ENCODE measurements around the gene CKS2. TPM values are rescaled to one million over a fixed set of nuclear protein-coding genes. Genes with fewer than 3 reads are reported as not detected.
A peak's percentile ranks its signal among the peaks of the same experiment; 100 is the strongest.
"Not testable (repeated sequence)": the region's sequence is repeated elsewhere in the genome, so short reads cannot be mapped to it uniquely, and the experiment has no call there.

The CKS2 gene
- total RNA-seq = 100 to 1,000 TPM; 204 TPM

- H3K4me3 Mint-ChIP-seq = peak within 1 kb of the TSS; percentile 96
- DNase-seq (peak; percentile 100), ATAC-seq (peak; percentile 87)
- no peaks in the 10 kb centered on the region for H3K27me3 Mint-ChIP-seq (ENCODE audit: low read depth)
- H3K4me1 Mint-ChIP-seq (ENCODE audit: low read depth) = peaks cover 38% of the 10 kb centered on the region
- peak within 1 kb of the TSS; percentile 99 for H3K27ac Mint-ChIP-seq
- H3K36me3 Mint-ChIP-seq (ENCODE audit: low read depth) = peaks cover 64% of the 10 kb centered on the region
- POLR2A ChIA-PET = interaction anchor here (0.8 to 1.6 kb wide), 13 partner anchors 8 to 1336 kb away, joined by 3 to 11 read pairs (median 5); partner anchors contain the start of genes CDK20 and SECISBP2
- H3K9me3 Mint-ChIP-seq (ENCODE audit: insufficient read depth) = no peaks in the 10 kb centered on the region
- CTCF ChIA-PET = interaction anchor here (0.6 kb wide), 1 partner anchor 1054 kb away, joined by 3 read pairs; no protein-coding TSS in a partner anchor
Observed at GRCh38 chr9:89310475-89311345, at the start of gene CKS2. CKS2 (plus strand) TSS chr9:89311195; CDS start chr9:89311293, 98 bp downstream.

- Mint-ChIP-seq H3K4me3 (no peak overlapping the region), H3K4me1 (ENCODE audit: low read depth) (peaks cover 19% of the 10 kb centered on the region), H3K27me3 (ENCODE audit: low read depth) (peaks cover 23% of the 10 kb centered on the region), H3K36me3 (ENCODE audit: low read depth) (peaks cover 22% of the 10 kb centered on the region), H3K27ac (no peak overlapping the region), H3K9me3 (ENCODE audit: insufficient read depth) (peaks cover 49% of the 10 kb centered on the region)
- ChIA-PET CTCF (no interaction called here), POLR2A (no interaction called here)
- ATAC-seq (no peak), DNase-seq (no peak)
Observed at GRCh38 chr9:89273528-89274279, 37.3 kb upstream of the CKS2 start.

- peaks cover 47% of the 10 kb centered on the region for H3K9me3 Mint-ChIP-seq (ENCODE audit: insufficient read depth)
- ChIA-PET CTCF (no interaction called here), POLR2A (no interaction called here)
- H3K4me1 Mint-ChIP-seq (ENCODE audit: low read depth) = peaks cover 29% of the 10 kb centered on the region
- ATAC-seq = no peak
- peaks cover 22% of the 10 kb centered on the region for H3K36me3 Mint-ChIP-seq (ENCODE audit: low read depth)
- H3K27me3 Mint-ChIP-seq (ENCODE audit: low read depth) = peaks cover 19% of the 10 kb centered on the region
- DNase-seq = no peak
- no peak overlapping the region for H3K27ac Mint-ChIP-seq
- no peak overlapping the region for H3K4me3 Mint-ChIP-seq
Observed at GRCh38 chr9:89274838-89275237, 36.2 kb upstream of the CKS2 start.

- ATAC-seq, CTCF ChIA-PET, H3K27ac Mint-ChIP-seq, H3K4me3 Mint-ChIP-seq, DNase-seq, POLR2A ChIA-PET: not testable (repeated sequence)
- peaks cover 31% of the 10 kb centered on the region for H3K4me1 Mint-ChIP-seq (ENCODE audit: low read depth)
- peaks cover 22% of the 10 kb centered on the region for H3K36me3 Mint-ChIP-seq (ENCODE audit: low read depth)
- H3K9me3 Mint-ChIP-seq (ENCODE audit: insufficient read depth) = peaks cover 35% of the 10 kb centered on the region
- peaks cover 11% of the 10 kb centered on the region for H3K27me3 Mint-ChIP-seq (ENCODE audit: low read depth)
Observed at GRCh38 chr9:89276040-89276439, 35.0 kb upstream of the CKS2 start.

GRCh38 chr9:89277043-89277442 is 34.0 kb upstream of the CKS2 start:
- POLR2A ChIA-PET = no interaction called here
- peak overlapping the region; percentile 47 for H3K27ac Mint-ChIP-seq
- CTCF ChIA-PET = no interaction called here
- peaks cover 31% of the 10 kb centered on the region for H3K4me1 Mint-ChIP-seq (ENCODE audit: low read depth)
- ATAC-seq (peak; percentile 58), DNase-seq (peak; percentile 30)
- H3K36me3 Mint-ChIP-seq (ENCODE audit: low read depth) = peaks cover 22% of the 10 kb centered on the region
- peaks cover 32% of the 10 kb centered on the region for H3K9me3 Mint-ChIP-seq (ENCODE audit: insufficient read depth)
- no peak overlapping the region for H3K4me3 Mint-ChIP-seq
- peaks cover 15% of the 10 kb centered on the region for H3K27me3 Mint-ChIP-seq (ENCODE audit: low read depth)

- Mint-ChIP-seq H3K9me3 (ENCODE audit: insufficient read depth) (peaks cover 31% of the 10 kb centered on the region), H3K27ac (peak overlapping the region; percentile 47), H3K4me1 (ENCODE audit: low read depth) (peaks cover 31% of the 10 kb centered on the region), H3K36me3 (ENCODE audit: low read depth) (peaks cover 22% of the 10 kb centered on the region), H3K4me3 (peak overlapping the region; percentile 31), H3K27me3 (ENCODE audit: low read depth) (peaks cover 16% of the 10 kb centered on the region)
- ChIA-PET POLR2A (no interaction called here), CTCF (no interaction called here)
- DNase-seq (peak; percentile 62), ATAC-seq (peak; percentile 84)
Observed at GRCh38 chr9:89277454-89277853, 33.5 kb upstream of the CKS2 start.

- H3K9me3 Mint-ChIP-seq (ENCODE audit: insufficient read depth) = peaks cover 20% of the 10 kb centered on the region
- ChIA-PET POLR2A (interaction anchor here (1.1 kb wide), 1 partner anchor 32 kb away, joined by 5 read pairs; no protein-coding TSS in a partner anchor), CTCF (interaction anchor here (0.6 to 1.7 kb wide), 18 partner anchors 9 to 735 kb away, joined by 3 to 8 read pairs (median 3); no protein-coding TSS in a partner anchor)
- peaks cover 18% of the 10 kb centered on the region for H3K36me3 Mint-ChIP-seq (ENCODE audit: low read depth)
- H3K27me3 Mint-ChIP-seq (ENCODE audit: low read depth) = peaks cover 11% of the 10 kb centered on the region
- ATAC-seq (no peak), DNase-seq (no peak)
- H3K27ac Mint-ChIP-seq = peak overlapping the region; percentile 30
- H3K4me1 Mint-ChIP-seq (ENCODE audit: low read depth) = peaks cover 31% of the 10 kb centered on the region
- no peak overlapping the region for H3K4me3 Mint-ChIP-seq
Observed at GRCh38 chr9:89278551-89278950, 32.4 kb upstream of the CKS2 start.

GRCh38 chr9:89278997-89279739 is 31.8 kb upstream of the CKS2 start:
- POLR2A ChIA-PET = interaction anchor here (1.1 kb wide), 1 partner anchor 31 kb away, joined by 5 read pairs; no protein-coding TSS in a partner anchor
- no peak overlapping the region for H3K27ac Mint-ChIP-seq
- CTCF ChIA-PET = interaction anchor here (0.6 to 1.7 kb wide), 18 partner anchors 10 to 734 kb away, joined by 3 to 8 read pairs (median 3); no protein-coding TSS in a partner anchor

GRCh38 chr9:89281106-89281505 is 29.9 kb upstream of the CKS2 start:
- ChIA-PET POLR2A (no interaction called here), CTCF (no interaction called here)
- Mint-ChIP-seq H3K27ac (no peak overlapping the region), H3K4me3 (no peak overlapping the region), H3K27me3 (ENCODE audit: low read depth) (peaks cover 15% of the 10 kb centered on the region), H3K9me3 (ENCODE audit: insufficient read depth) (no peaks in the 10 kb centered on the region), H3K36me3 (ENCODE audit: low read depth) (peaks cover 4% of the 10 kb centered on the region), H3K4me1 (ENCODE audit: low read depth) (peaks cover 31% of the 10 kb centered on the region)
- no peak for DNase-seq
- ATAC-seq = no peak

More at GRCh38 chr9:89278997-89279739, 31.8 kb upstream of the CKS2 start:
- peaks cover 31% of the 10 kb centered on the region for H3K4me1 Mint-ChIP-seq (ENCODE audit: low read depth)
- peaks cover 13% of the 10 kb centered on the region for H3K9me3 Mint-ChIP-seq (ENCODE audit: insufficient read depth)
- peaks cover 13% of the 10 kb centered on the region for H3K36me3 Mint-ChIP-seq (ENCODE audit: low read depth)
- peak; percentile 61 for ATAC-seq
- peaks cover 15% of the 10 kb centered on the region for H3K27me3 Mint-ChIP-seq (ENCODE audit: low read depth)
- peak; percentile 47 for DNase-seq
- no peak overlapping the region for H3K4me3 Mint-ChIP-seq

GRCh38 chr9:89282248-89282968 is 28.6 kb upstream of the CKS2 start:
- peaks cover 13% of the 10 kb centered on the region for H3K27me3 Mint-ChIP-seq (ENCODE audit: low read depth)
- H3K4me3 Mint-ChIP-seq; H3K9me3 Mint-ChIP-seq (ENCODE audit: insufficient read depth); H3K27ac Mint-ChIP-seq; ATAC-seq; H3K36me3 Mint-ChIP-seq (ENCODE audit: low read depth); DNase-seq; POLR2A ChIA-PET: not testable (repeated sequence)
- CTCF ChIA-PET = interaction anchor here (0.9 kb wide), 1 partner anchor 861 kb away, joined by 3 read pairs; no protein-coding TSS in a partner anchor
- peaks cover 19% of the 10 kb centered on the region for H3K4me1 Mint-ChIP-seq (ENCODE audit: low read depth)

- Mint-ChIP-seq H3K4me3 (no peak overlapping the region), H3K27ac (no peak overlapping the region), H3K9me3 (ENCODE audit: insufficient read depth) (no peaks in the 10 kb centered on the region), H3K27me3 (ENCODE audit: low read depth) (peaks cover 13% of the 10 kb centered on the region), H3K36me3 (ENCODE audit: low read depth) (no peaks in the 10 kb centered on the region), H3K4me1 (ENCODE audit: low read depth) (peaks cover 9% of the 10 kb centered on the region)
- ChIA-PET CTCF (no interaction called here), POLR2A (no interaction called here)
- no peak for ATAC-seq
- DNase-seq = no peak
Observed at GRCh38 chr9:89284076-89284475, 26.9 kb upstream of the CKS2 start.
